NB4 (cell line): Measurements from ENCODE around the gene SOX8.

Experiments
- DNase-seq: peaks from one replicate; pipeline ENCODE4 v3.0.0; 2010; ENCODE audit warnings: low read depth
- H3K4me3 ChIP-seq: one replicate; pipeline ENCODE4 v1.5.1; 2011; ENCODE audit warnings: mild to moderate bottlenecking, low read depth, low read length, moderate library complexity
- MAX ChIP-seq: IDR thresholded peaks from 2 replicates; pipeline ENCODE4 v1.6.1; 2011; ENCODE audit warnings: low read depth, low read length
- MYC ChIP-seq: IDR thresholded peaks from 2 replicates; pipeline ENCODE4 v1.6.1; 2011; ENCODE audit warnings: low read depth, low read length
- POLR2A ChIP-seq: IDR thresholded peaks from 2 replicates; pipeline ENCODE4 v1.6.1; 2011; ENCODE audit warnings: mild to moderate bottlenecking; ENCODE audit not compliant: insufficient read length; ENCODE audit errors: extremely low read depth
- TF ChIP-seq, protein P1 (sequence below): IDR thresholded peaks from one replicate; pipeline ENCODE4 v1.5.1; 2012; ENCODE audit warnings: low read depth, low read length

Gene SOX8

GRCh38 chr16:983044-984030 lies 1.8 kb downstream of the SOX8 start:
- no peak overlapping the region for H3K4me3 ChIP-seq
- no peak for DNase-seq
- no peak for TF ChIP-seq POLR2A
- TF ChIP-seq, protein P1, sequence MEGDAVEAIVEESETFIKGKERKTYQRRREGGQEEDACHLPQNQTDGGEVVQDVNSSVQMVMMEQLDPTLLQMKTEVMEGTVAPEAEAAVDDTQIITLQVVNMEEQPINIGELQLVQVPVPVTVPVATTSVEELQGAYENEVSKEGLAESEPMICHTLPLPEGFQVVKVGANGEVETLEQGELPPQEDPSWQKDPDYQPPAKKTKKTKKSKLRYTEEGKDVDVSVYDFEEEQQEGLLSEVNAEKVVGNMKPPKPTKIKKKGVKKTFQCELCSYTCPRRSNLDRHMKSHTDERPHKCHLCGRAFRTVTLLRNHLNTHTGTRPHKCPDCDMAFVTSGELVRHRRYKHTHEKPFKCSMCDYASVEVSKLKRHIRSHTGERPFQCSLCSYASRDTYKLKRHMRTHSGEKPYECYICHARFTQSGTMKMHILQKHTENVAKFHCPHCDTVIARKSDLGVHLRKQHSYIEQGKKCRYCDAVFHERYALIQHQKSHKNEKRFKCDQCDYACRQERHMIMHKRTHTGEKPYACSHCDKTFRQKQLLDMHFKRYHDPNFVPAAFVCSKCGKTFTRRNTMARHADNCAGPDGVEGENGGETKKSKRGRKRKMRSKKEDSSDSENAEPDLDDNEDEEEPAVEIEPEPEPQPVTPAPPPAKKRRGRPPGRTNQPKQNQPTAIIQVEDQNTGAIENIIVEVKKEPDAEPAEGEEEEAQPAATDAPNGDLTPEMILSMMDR = no peak
- no peak for TF ChIP-seq MYC
- no peak for TF ChIP-seq MAX

GRCh38 chr16:984121-984694 lies 2.6 kb downstream of the SOX8 start:
- TF ChIP-seq POLR2A = no peak
- no peak for TF ChIP-seq MYC
- TF ChIP-seq MAX = no peak
- TF ChIP-seq, protein P1 = no peak
- H3K4me3 ChIP-seq = no peak overlapping the region
- no peak for DNase-seq

DNA sequence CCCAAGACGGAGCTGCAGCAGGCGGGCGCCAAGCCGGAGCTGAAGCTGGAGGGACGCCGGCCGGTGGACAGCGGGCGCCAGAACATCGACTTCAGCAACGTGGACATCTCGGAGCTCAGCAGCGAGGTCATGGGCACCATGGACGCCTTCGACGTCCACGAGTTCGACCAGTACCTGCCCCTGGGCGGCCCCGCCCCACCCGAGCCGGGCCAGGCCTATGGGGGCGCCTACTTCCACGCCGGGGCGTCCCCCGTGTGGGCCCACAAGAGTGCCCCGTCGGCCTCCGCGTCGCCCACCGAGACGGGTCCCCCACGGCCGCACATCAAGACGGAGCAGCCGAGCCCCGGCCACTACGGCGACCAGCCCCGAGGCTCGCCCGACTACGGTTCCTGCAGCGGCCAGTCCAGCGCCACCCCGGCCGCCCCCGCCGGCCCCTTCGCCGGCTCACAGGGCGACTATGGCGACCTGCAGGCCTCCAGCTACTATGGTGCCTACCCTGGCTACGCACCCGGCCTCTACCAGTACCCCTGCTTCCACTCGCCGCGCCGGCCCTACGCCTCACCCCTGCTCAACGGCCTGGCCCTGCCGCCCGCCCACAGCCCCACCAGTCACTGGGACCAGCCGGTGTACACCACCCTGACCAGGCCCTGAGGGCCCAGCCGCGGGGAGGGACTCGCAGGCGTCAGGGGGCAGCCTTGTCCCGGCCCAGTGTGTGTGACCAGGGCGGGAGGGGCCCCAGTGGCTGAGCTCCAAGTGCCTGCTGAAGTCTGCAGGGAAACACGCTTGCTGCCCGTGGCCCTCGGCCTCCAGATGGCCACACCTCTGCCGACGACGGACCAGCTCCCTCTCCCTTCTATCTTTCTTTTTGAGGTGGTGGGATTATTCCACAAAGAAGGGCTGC lies 3.4 kb downstream of the SOX8 start:
- H3K4me3 ChIP-seq = no peak overlapping the region
- TF ChIP-seq POLR2A (no peak), MYC (no peak), MAX (no peak)
- TF ChIP-seq, protein P1 = no peak
- DNase-seq = no peak

DNA sequence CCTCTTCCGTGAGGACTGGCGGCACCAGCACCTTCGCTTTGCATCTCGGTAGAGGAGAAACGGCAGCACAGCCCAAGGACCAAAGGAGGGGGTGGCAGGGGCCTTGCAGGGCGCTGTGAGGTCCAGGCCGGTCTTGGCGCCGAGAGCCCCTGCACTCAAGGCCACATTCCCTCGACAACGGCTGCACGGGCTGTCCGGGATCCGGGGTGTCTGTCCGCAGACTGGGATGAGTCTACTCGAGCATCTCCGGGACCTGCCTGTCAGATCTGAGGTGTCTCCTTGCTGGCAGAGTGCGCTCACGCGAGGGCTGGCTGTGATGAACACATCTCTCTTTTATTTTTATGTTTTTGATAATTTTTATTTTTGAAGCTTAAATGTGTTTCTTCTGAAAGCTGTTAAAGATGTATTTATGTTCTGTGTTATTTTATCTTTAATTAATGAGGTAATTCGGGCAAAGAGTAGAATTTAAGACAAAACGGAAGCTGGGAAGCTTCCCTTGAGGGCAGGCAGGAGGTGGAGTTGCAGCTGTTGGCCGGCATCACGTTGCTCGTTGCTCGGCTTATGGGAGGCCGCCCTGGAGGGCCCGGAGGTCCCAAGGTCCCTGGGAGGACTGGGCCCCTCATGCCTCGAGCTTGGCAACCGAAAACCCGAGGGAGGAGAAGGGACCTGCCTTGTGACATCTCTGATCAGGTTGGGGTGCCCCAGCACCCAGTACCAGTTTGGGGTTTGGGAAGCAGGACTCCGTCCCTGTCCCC lies 4.3 kb downstream of the SOX8 start:
- no peak for TF ChIP-seq MAX
- TF ChIP-seq, protein P1 = no peak
- no peak for TF ChIP-seq MYC
- no peak for TF ChIP-seq POLR2A
- DNase-seq = no peak
- H3K4me3 ChIP-seq = no peak overlapping the region

DNA sequence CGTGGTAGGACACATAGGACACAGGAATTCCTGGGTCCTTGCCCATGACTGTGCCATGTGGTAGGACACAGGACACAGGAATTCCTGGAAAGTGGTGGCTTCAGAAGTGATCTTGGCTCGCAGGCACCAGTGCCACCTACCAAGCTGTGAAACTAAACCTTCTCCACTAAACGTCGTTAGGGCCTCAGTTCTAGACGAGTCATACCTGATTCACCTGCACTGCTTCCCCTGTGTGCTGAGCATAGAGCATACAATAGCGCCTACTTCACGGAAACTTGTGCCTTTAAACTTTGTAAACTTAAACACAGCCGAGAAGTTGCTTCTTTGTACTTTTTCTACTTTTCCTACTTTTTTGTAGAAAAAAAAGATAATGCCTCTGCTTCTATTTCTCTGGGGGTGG lies 4.8 kb downstream of the SOX8 start:
- DNase-seq = no peak
- no peak for TF ChIP-seq MYC
- TF ChIP-seq MAX = no peak
- no peak for TF ChIP-seq POLR2A
- TF ChIP-seq, protein P1 = no peak

More for the DNA sequence above, 4.8 kb downstream of the SOX8 start:
- no peak overlapping the region for H3K4me3 ChIP-seq
